MCF 10A (cell line): ENCODE data around the gene PNPLA8. TPM values are rescaled to one million over a fixed set of nuclear protein-coding genes. Genes with fewer than 3 reads are reported as not detected.

ENCODE experiments used
- BruUV-seq: library from RNA; stranded (reverse); fragments of 400-500 nt; replicated peaks from 2 replicates; lab custom pipeline; 2021; lab: Mats Ljungman, UMichigan
- CTCF ChIA-PET: fragments of 300-600 bp; sonication (Branson Sonifier 250); formaldehyde crosslinking; extraction: SDS; loops from one replicate; lab custom pipeline; 2021; ENCODE audit warnings: antibody characterized with exemption, inconsistent platforms; lab: Yijun Ruan, JAX
- POLR2A ChIA-PET: fragments of 300-600, 350-650 bp; sonication (Branson Sonifier 250); formaldehyde crosslinking; extraction: SDS; loops from one replicate; lab custom pipeline; 2020; ENCODE audit warnings: antibody characterized with exemption, inconsistent platforms; lab: Yijun Ruan, JAX
- DNase-seq: peaks from one replicate; pipeline ENCODE4 v3.0.0-alpha.2; 2018; ENCODE audit not compliant: unreplicated experiment
- H3K27ac Mint-ChIP-seq: one replicate; pipeline ENCODE4 v1.8.0; 2022; ENCODE audit warnings: mild to moderate bottlenecking, low read depth, mixed read lengths; ENCODE audit not compliant: unreplicated experiment
- H3K27me3 Mint-ChIP-seq: one replicate; pipeline ENCODE4 v1.8.0; 2022; ENCODE audit warnings: mixed read lengths; ENCODE audit not compliant: insufficient read depth, unreplicated experiment
- H3K36me3 Mint-ChIP-seq: one replicate; pipeline ENCODE4 v1.8.0; 2022; ENCODE audit warnings: mild to moderate bottlenecking, moderate library complexity, mixed read lengths; ENCODE audit not compliant: insufficient read depth, unreplicated experiment
- H3K4me1 Mint-ChIP-seq: one replicate; pipeline ENCODE4 v1.8.0; 2022; ENCODE audit warnings: mixed read lengths; ENCODE audit not compliant: insufficient read depth, unreplicated experiment
- H3K4me3 Mint-ChIP-seq: one replicate; pipeline ENCODE4 v1.8.0; 2022; ENCODE audit warnings: mild to moderate bottlenecking, moderate library complexity, mixed read lengths; ENCODE audit not compliant: unreplicated experiment
- H3K9me3 Mint-ChIP-seq: one replicate; pipeline ENCODE4 v1.8.0; 2022; ENCODE audit warnings: mixed read lengths; ENCODE audit not compliant: unreplicated experiment
- intact Hi-C: fragments of 100-400 bp; cut with micrococcal nuclease; formaldehyde crosslinking; loops from 2 replicates; pipeline ENCODE4 v1.14.1; 2022
- total RNA-seq: library from RNA; stranded (reverse); gene quantifications from 2 replicates; pipeline ENCODE4 v1.2.3, GENCODE V29; 2022
- TF ChIP-seq, protein P1 (sequence below): fragments of 200-600 bp; IDR thresholded peaks from one replicate; pipeline ENCODE4 v1.8.0; 2022; ENCODE audit warnings: antibody characterized with exemption, mild to moderate bottlenecking; ENCODE audit not compliant: unreplicated experiment

The PNPLA8 gene
- total RNA-seq, 1 experiment from 2014 or later: 28.5 TPM

DNA sequence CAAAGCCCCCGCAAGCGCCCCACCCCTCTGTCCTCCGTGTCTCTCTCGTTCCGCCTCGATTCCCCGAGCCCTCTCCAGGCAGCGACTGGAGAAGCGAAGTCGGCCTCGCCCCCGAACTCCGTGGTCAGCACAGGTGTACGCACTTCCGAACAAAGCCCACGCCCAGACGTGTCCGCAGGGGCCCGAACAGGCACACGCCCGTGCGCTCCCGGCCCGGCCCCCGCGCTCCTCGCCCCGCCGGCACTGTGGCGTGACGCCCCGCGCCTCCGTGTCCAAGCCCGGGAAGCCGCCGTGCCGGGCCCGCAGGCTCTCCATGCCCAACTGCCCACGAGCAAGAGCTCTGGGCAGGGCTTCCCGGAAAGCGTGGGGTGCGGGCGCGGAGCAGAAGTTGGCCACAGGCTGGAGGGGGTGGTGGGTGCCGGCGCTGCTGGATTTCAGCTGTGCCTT is 70.4 kb downstream of the PNPLA8 start:
- intact Hi-C loops: no loop called here
- H3K27me3 Mint-ChIP-seq: peaks cover 52% of the 10 kb centered on the region
- ChIA-PET POLR2A (no interaction called here), CTCF (interaction anchor here (0.9 kb wide), 1 partner anchor 310 kb away, joined by 3 read pairs; no protein-coding TSS in a partner anchor)
- DNase-seq: peak; percentile 23
- H3K36me3 Mint-ChIP-seq: no peaks in the 10 kb centered on the region
- no TSS peak for BruUV-seq
- H3K27ac Mint-ChIP-seq: no peak overlapping the region
- no peaks in the 10 kb centered on the region for H3K4me1 Mint-ChIP-seq
- TF ChIP-seq, protein P1, sequence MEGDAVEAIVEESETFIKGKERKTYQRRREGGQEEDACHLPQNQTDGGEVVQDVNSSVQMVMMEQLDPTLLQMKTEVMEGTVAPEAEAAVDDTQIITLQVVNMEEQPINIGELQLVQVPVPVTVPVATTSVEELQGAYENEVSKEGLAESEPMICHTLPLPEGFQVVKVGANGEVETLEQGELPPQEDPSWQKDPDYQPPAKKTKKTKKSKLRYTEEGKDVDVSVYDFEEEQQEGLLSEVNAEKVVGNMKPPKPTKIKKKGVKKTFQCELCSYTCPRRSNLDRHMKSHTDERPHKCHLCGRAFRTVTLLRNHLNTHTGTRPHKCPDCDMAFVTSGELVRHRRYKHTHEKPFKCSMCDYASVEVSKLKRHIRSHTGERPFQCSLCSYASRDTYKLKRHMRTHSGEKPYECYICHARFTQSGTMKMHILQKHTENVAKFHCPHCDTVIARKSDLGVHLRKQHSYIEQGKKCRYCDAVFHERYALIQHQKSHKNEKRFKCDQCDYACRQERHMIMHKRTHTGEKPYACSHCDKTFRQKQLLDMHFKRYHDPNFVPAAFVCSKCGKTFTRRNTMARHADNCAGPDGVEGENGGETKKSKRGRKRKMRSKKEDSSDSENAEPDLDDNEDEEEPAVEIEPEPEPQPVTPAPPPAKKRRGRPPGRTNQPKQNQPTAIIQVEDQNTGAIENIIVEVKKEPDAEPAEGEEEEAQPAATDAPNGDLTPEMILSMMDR: no peak
- H3K4me3 Mint-ChIP-seq: peak overlapping the region; percentile 65
- no peaks in the 10 kb centered on the region for H3K9me3 Mint-ChIP-seq

DNA sequence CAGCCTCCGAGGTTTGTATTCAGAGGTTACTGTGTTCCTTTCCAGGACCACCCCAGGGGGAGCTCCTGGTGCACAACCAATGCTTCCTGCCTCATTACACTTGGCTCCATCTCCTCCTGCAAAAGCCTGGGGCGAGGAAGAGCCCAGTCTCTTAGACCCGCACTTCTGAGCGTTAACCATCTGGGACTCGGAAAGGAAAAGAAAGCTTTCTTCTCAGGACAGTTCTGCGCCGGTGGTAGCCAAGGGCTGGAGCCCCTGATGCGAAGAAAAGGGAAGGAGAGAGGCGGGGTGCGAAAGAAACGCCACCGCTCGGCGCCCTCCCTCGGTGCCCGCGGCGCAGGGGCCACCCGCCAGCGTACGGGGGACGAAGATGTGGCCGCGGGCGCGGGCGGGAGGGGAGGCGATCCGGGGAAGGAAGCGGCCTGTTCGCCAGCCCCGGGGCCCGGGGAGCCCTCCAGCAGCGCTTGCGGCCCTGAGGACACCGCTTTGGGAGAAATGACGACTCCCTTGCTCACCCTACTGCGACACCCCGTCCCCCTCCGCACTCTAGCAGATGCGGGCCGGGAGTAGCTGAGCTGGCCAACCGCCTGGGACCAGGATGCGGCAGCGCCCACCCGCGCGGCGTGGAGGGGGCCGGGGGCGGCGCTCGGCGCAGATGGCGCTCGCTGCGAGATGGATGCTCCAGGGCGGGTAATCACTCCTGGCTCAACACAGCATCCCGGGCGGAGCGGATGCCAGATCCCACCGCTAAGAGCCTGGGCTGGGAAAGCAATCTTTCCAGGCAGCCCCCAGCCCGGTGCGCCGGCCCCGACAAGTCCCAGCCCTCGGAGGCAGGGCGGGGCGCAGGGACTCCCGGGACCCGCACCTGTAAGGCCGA is 71.0 kb downstream of the PNPLA8 start:
- H3K4me3 Mint-ChIP-seq: peak overlapping the region; percentile 65
- no peaks in the 10 kb centered on the region for H3K4me1 Mint-ChIP-seq
- no peak for DNase-seq
- H3K27ac Mint-ChIP-seq: no peak overlapping the region
- ChIA-PET POLR2A (no interaction called here), CTCF (interaction anchor here (0.7 to 2.2 kb wide), 4 partner anchors 32 to 309 kb away, joined by 3 to 7 read pairs (median 3); no protein-coding TSS in a partner anchor)
- H3K36me3 Mint-ChIP-seq: no peaks in the 10 kb centered on the region
- H3K9me3 Mint-ChIP-seq: no peaks in the 10 kb centered on the region
- intact Hi-C loops: no loop called here
- no TSS peak for BruUV-seq
- TF ChIP-seq, protein P1: no peak
- H3K27me3 Mint-ChIP-seq: peaks cover 52% of the 10 kb centered on the region

DNA sequence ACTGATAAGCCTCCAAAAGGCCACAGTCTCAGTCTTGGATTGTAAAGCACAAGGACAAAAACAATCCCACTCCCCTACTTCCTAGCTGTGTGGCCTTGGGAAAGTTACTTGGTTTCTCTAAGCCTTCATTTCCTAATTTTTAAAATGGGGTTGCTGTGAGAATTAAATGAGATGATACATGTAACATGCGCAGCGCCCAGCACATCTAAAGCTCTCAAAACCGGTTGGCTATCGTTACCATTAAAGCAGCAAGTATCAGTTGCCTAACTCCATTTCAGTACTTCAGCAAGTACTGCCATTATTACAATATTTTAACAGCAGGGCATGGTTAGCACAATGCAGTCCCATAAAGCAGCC is 71.6 kb downstream of the PNPLA8 start:
- TF ChIP-seq, protein P1: no peak
- Mint-ChIP-seq H3K4me1 (no peaks in the 10 kb centered on the region), H3K4me3 (peak overlapping the region; percentile 55), H3K9me3 (no peaks in the 10 kb centered on the region), H3K27me3 (peaks cover 52% of the 10 kb centered on the region), H3K27ac (no peak overlapping the region), H3K36me3 (no peaks in the 10 kb centered on the region)
- POLR2A ChIA-PET: no interaction called here
- CTCF ChIA-PET: interaction anchor here (0.6 to 2.2 kb wide), 4 partner anchors 31 to 132 kb away, joined by 3 to 7 read pairs (median 4); no protein-coding TSS in a partner anchor
- intact Hi-C loops: no loop called here
- DNase-seq: no peak
- BruUV-seq: no TSS peak

DNA sequence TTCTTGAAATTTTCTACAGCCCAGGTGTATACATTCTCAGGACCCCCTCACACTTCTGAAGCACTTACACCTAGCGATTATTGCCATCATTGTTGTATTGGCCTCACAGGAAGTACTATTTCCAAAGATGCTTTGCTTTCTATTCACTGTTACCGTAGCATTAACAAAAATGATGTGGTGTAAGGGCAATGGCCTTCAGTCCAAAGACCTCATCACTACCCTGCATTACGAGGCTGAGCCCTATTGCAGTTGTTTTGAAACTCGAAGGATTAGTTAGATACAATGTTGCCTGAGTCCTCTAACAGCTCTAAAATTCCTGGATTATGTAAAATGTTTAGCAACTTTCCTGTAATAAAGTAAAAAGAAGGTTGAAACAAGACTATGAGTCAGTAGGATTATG is 72.6 kb downstream of the PNPLA8 start:
- H3K4me3 Mint-ChIP-seq: no peak overlapping the region
- no peaks in the 10 kb centered on the region for H3K36me3 Mint-ChIP-seq
- peaks cover 45% of the 10 kb centered on the region for H3K27me3 Mint-ChIP-seq
- BruUV-seq: no TSS peak
- H3K9me3 Mint-ChIP-seq: no peaks in the 10 kb centered on the region
- ChIA-PET POLR2A (interaction anchor here (0.6 kb wide), 1 partner anchor 217 kb away, joined by 3 read pairs; no protein-coding TSS in a partner anchor), CTCF (interaction anchor here (0.6 to 2.2 kb wide), 8 partner anchors 10 to 287 kb away, joined by 3 to 7 read pairs (median 4); no protein-coding TSS in a partner anchor)
- H3K27ac Mint-ChIP-seq: no peak overlapping the region
- TF ChIP-seq, protein P1: no peak
- H3K4me1 Mint-ChIP-seq: no peaks in the 10 kb centered on the region
- intact Hi-C loops: loop anchor here (2.0 kb wide), 1 partner anchor 273 kb away; no protein-coding TSS in a partner anchor
- no peak for DNase-seq
